Measurements from ENCODE around the gene STPG2. TPM values are rescaled to one million over a fixed set of nuclear protein-coding genes. Genes with fewer than 3 reads are reported as not detected.

Gene STPG2
- total RNA-seq, 2 experiments from 2014 or later: not detected

DNA sequence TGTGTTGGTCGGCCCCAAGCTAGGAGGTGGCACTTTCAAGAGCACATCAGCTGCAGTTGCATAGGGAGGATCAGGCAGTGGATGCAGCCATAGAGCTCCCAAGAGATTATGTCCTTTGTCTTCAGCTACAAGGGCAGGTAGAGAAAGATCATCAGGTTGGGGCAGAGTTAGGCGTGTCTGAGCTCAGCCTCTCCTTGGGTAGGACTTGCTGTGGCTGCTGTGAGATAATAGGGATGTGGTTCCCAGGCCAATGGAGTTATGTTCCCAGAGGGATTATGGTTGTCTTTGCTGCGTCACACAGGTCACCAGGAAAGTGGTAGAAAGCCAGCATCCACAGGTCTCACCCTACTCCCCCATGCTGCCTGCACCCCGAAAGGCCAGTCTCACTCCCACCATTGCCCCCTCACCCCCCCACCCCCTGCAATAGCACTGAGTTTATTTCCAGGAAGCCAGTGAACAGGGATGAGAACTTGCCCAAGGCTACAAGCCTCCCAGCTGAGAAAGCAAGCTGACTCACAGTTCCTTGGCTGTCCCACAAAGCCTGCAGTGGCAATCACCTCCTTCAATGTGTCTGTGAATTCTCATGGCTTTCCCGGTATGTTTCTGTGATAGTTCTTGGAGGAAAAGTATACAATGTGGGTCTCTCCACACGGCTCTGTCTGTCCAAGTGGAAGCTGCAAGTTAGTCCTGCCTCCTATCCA is 148.4 kb downstream of the STPG2 start:
- H3K36me3 ChIP-seq (ENCODE audit: insufficient read depth, low read length): no peaks in the 10 kb centered on the region
- ChIA-PET CTCF (ENCODE audit: unreplicated experiment) (no interaction called here), POLR2A (interaction anchor here (0.7 kb wide), 1 partner anchor 538 kb away, joined by 4 read pairs; no protein-coding TSS in a partner anchor)
- no peak overlapping the region for H3K27ac ChIP-seq (ENCODE audit: low read depth, low read length, poor library complexity, severe bottlenecking)
- no peaks in the 10 kb centered on the region for H3K9me2 ChIP-seq (ENCODE audit: insufficient read depth, low read length)
- no peaks in the 10 kb centered on the region for H3K9me3 ChIP-seq (ENCODE audit: low read length)
- intact Hi-C loops (cut with micrococcal nuclease; ENCODE audit: unreplicated experiment): no loop called here
- TF ChIP-seq EZH2phosphoT487 (IDR thresholded peaks at IDR 0.05; ENCODE audit: borderline replicate concordance, low read depth, low read length): no peak
- TF ChIP-seq, protein P1, sequence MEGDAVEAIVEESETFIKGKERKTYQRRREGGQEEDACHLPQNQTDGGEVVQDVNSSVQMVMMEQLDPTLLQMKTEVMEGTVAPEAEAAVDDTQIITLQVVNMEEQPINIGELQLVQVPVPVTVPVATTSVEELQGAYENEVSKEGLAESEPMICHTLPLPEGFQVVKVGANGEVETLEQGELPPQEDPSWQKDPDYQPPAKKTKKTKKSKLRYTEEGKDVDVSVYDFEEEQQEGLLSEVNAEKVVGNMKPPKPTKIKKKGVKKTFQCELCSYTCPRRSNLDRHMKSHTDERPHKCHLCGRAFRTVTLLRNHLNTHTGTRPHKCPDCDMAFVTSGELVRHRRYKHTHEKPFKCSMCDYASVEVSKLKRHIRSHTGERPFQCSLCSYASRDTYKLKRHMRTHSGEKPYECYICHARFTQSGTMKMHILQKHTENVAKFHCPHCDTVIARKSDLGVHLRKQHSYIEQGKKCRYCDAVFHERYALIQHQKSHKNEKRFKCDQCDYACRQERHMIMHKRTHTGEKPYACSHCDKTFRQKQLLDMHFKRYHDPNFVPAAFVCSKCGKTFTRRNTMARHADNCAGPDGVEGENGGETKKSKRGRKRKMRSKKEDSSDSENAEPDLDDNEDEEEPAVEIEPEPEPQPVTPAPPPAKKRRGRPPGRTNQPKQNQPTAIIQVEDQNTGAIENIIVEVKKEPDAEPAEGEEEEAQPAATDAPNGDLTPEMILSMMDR (conservative IDR thresholded peaks at IDR 0.05; ENCODE audit: low read length): no peak
- no peak overlapping the region for H3K4me2 ChIP-seq (ENCODE audit: low read length)
- no peaks in the 10 kb centered on the region for H4K20me1 ChIP-seq (ENCODE audit: insufficient read depth, low read length)
- no peak for DNase-seq (ENCODE audit: low spot score)
- H3K79me2 ChIP-seq (ENCODE audit: insufficient read depth, low read depth, low read length): no peaks in the 10 kb centered on the region
- H2AFZ ChIP-seq (ENCODE audit: low read length): no peak overlapping the region
- no peaks in the 10 kb centered on the region for H3K4me1 ChIP-seq (ENCODE audit: insufficient read depth, low read length, poor library complexity, severe bottlenecking)
- BruUV-seq (replicated peaks): no TSS peak
- H3K4me3 ChIP-seq (ENCODE audit: low read depth, low read length, poor library complexity, severe bottlenecking): no peak overlapping the region

- H4K20me1 ChIP-seq (ENCODE audit: insufficient read depth, low read length): no peaks in the 10 kb centered on the region
- no peak for TF ChIP-seq EZH2phosphoT487 (IDR thresholded peaks at IDR 0.05; ENCODE audit: borderline replicate concordance, low read depth, low read length)
- TF ChIP-seq, protein P1 (conservative IDR thresholded peaks at IDR 0.05; ENCODE audit: low read length): no peak
- no peak overlapping the region for H3K4me3 ChIP-seq (ENCODE audit: low read depth, low read length, poor library complexity, severe bottlenecking)
- no peaks in the 10 kb centered on the region for H3K36me3 ChIP-seq (ENCODE audit: insufficient read depth, low read length)
- H3K79me2 ChIP-seq (ENCODE audit: insufficient read depth, low read depth, low read length): no peaks in the 10 kb centered on the region
- ChIA-PET POLR2A (no interaction called here), CTCF (ENCODE audit: unreplicated experiment) (no interaction called here)
- H3K9me2 ChIP-seq (ENCODE audit: insufficient read depth, low read length): no peaks in the 10 kb centered on the region
- H3K27ac ChIP-seq (ENCODE audit: low read depth, low read length, poor library complexity, severe bottlenecking): no peak overlapping the region
- DNase-seq (ENCODE audit: low spot score): no peak
- no peak overlapping the region for H3K4me2 ChIP-seq (ENCODE audit: low read length)
- no TSS peak for BruUV-seq (replicated peaks)
- no peaks in the 10 kb centered on the region for H3K9me3 ChIP-seq (ENCODE audit: low read length)
- H2AFZ ChIP-seq (ENCODE audit: low read length): no peak overlapping the region
- no peaks in the 10 kb centered on the region for H3K4me1 ChIP-seq (ENCODE audit: insufficient read depth, low read length, poor library complexity, severe bottlenecking)
- intact Hi-C loops (cut with micrococcal nuclease; ENCODE audit: unreplicated experiment): no loop called here
Observed at GRCh38 chr4:97990409-97990808, 152.9 kb downstream of the STPG2 start.

- H3K79me2 ChIP-seq (ENCODE audit: insufficient read depth, low read depth, low read length): no peaks in the 10 kb centered on the region
- H3K4me1 ChIP-seq (ENCODE audit: insufficient read depth, low read length, poor library complexity, severe bottlenecking): no peaks in the 10 kb centered on the region
- peak; percentile 24 for DNase-seq (ENCODE audit: low spot score)
- TF ChIP-seq EZH2phosphoT487 (IDR thresholded peaks at IDR 0.05; ENCODE audit: borderline replicate concordance, low read depth, low read length): no peak
- TF ChIP-seq, protein P1 (conservative IDR thresholded peaks at IDR 0.05; ENCODE audit: low read length): peak; percentile 83
- no peak overlapping the region for H3K4me2 ChIP-seq (ENCODE audit: low read length)
- H4K20me1 ChIP-seq (ENCODE audit: insufficient read depth, low read length): no peaks in the 10 kb centered on the region
- H3K9me3 ChIP-seq (ENCODE audit: low read length): no peaks in the 10 kb centered on the region
- no peak overlapping the region for H3K4me3 ChIP-seq (ENCODE audit: low read depth, low read length, poor library complexity, severe bottlenecking)
- no peaks in the 10 kb centered on the region for H3K36me3 ChIP-seq (ENCODE audit: insufficient read depth, low read length)
- intact Hi-C loops (cut with micrococcal nuclease; ENCODE audit: unreplicated experiment): no loop called here
- no peak overlapping the region for H2AFZ ChIP-seq (ENCODE audit: low read length)
- no peaks in the 10 kb centered on the region for H3K9me2 ChIP-seq (ENCODE audit: insufficient read depth, low read length)
- CTCF ChIA-PET (ENCODE audit: unreplicated experiment): no interaction called here
- H3K27ac ChIP-seq (ENCODE audit: low read depth, low read length, poor library complexity, severe bottlenecking): no peak overlapping the region
- no TSS peak for BruUV-seq (replicated peaks)
- POLR2A ChIA-PET: interaction anchor here (0.8 kb wide), 1 partner anchor 9 kb away, joined by 3 read pairs; no protein-coding TSS in a partner anchor
Observed at GRCh38 chr4:97987019-97987648, 156.1 kb downstream of the STPG2 start.
